Activated T-helper 2 cell treated with anti-CD3 and anti-CD28 coated beads, Interferon-gamma antibody, Interleukin-2, Interleukin-4, amounts not matched to agents 10 μg/mL and 5 μg/mL and 100 μg/mL, durations not matched to agents 14 hours and 24 hours and 36 hours (primary cell): ENCODE results near the gene WNT11. TPM values are rescaled to one million over a fixed set of nuclear protein-coding genes. Genes with fewer than 3 reads are reported as not detected.

Experiments
- DNase-seq: peaks from one replicate; pipeline ENCODE4 v3.0.0; 2021; ENCODE audit warnings: low spot score
- H3K27ac Mint-ChIP-seq: one replicate; pipeline ENCODE4 v1.8.0; 2021; ENCODE audit warnings: mixed read lengths
- H3K27me3 Mint-ChIP-seq: one replicate; pipeline ENCODE4 v1.8.0; 2021; ENCODE audit warnings: low read depth, mixed read lengths
- H3K36me3 Mint-ChIP-seq: one replicate; pipeline ENCODE4 v1.8.0; 2021; ENCODE audit warnings: low read depth, mixed read lengths
- H3K4me1 Mint-ChIP-seq: one replicate; pipeline ENCODE4 v1.8.0; 2021; ENCODE audit warnings: low read depth, mixed read lengths
- H3K4me3 Mint-ChIP-seq: one replicate; pipeline ENCODE4 v1.8.0; 2021; ENCODE audit warnings: low read depth, mild to moderate bottlenecking, moderate library complexity, mixed read lengths
- H3K9me3 Mint-ChIP-seq: one replicate; pipeline ENCODE4 v1.8.0; 2021; ENCODE audit warnings: mixed read lengths
- intact Hi-C: fragments of 100-400 bp; cut with micrococcal nuclease; formaldehyde crosslinking; loops from one replicate; pipeline ENCODE4 v1.15.1; 2023
- total RNA-seq: library from RNA; stranded (reverse); gene quantifications from 2 replicates; pipeline ENCODE4 v1.2.3, GENCODE V29; 2022

The WNT11 gene
- total RNA-seq, 1 donor from 2014 or later = 0.91 TPM

GRCh38 chr11:76167590-76167989 lies 38.7 kb downstream of the WNT11 start:
- Mint-ChIP-seq H3K36me3 (no peaks in the 10 kb centered on the region), H3K27ac (no peak overlapping the region), H3K9me3 (no peaks in the 10 kb centered on the region), H3K4me3 (no peak overlapping the region), H3K27me3 (peaks cover 2% of the 10 kb centered on the region), H3K4me1 (no peaks in the 10 kb centered on the region)
- intact Hi-C loops = no loop called here
- no peak for DNase-seq

DNA sequence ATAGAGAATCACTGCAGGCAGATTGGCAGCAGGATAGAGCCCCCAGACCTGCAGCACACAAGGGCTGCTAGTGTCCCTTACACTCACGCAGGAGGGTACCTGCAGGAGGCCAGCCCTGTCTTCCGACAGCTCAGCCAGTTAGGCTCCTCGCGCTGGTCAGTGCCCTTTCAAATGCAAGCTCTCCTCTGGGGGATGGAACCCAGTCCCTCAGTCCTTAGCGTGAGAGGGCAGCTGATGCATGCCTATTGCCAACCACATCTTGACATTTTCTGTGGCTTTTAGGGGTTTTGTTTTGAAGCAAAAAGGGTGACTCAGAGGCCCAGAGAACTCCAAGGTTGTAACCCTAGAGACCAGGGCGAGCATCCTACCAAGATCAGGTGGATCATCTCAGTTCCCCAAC lies 40.0 kb downstream of the WNT11 start:
- Mint-ChIP-seq H3K9me3 (no peaks in the 10 kb centered on the region), H3K36me3 (no peaks in the 10 kb centered on the region), H3K4me3 (no peak overlapping the region), H3K4me1 (no peaks in the 10 kb centered on the region), H3K27me3 (peaks cover 2% of the 10 kb centered on the region), H3K27ac (no peak overlapping the region)
- intact Hi-C loops = no loop called here
- no peak for DNase-seq

DNA sequence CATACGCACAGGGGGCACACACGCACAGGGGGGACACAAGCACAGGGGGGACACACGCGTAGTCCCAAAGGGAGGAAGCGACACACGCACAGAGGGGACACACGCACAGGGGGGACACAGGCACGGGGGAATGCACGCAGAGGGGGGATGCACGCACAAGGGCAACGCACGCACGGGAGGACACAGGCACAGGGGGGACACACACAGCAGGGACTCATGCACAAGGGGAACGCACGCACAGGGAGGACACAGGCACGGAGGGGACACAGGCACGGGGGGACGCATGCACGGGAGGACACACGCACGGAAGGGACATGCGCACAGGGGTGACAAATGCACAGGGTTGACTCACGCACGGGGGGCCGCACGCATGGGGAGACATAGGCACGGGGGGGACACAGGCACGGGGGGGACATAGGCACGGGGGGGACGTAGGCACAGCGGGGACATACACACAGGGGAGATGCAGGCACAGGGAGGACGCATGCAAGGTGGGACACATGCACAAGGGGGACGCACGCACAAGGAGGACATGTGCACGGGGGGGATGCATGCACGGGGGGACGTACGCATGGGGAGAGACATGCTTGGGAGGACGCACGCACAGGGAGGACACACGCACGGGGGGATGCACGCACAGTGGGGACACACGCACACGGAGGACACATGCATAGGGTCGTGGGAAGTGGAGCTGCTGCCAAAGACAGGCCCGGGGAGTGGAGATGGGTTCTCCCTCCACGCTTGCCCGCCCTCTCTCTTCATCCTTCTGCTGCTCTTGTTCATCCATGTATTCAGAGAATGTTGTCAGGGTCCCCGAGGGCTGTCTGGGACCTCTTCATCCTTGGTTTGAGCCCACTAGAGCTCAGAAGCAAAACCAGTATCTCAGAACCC lies 41.2 kb downstream of the WNT11 start:
- Mint-ChIP-seq H3K9me3 (no peaks in the 10 kb centered on the region), H3K4me3 (no peak overlapping the region), H3K27ac (no peak overlapping the region), H3K4me1 (no peaks in the 10 kb centered on the region), H3K36me3 (no peaks in the 10 kb centered on the region), H3K27me3 (peaks cover 2% of the 10 kb centered on the region)
- intact Hi-C loops = no loop called here
- no peak for DNase-seq

GRCh38 chr11:76164081-76164480 lies 42.2 kb downstream of the WNT11 start:
- Mint-ChIP-seq H3K27me3 (peaks cover 2% of the 10 kb centered on the region), H3K36me3 (no peaks in the 10 kb centered on the region), H3K4me3 (no peak overlapping the region), H3K4me1 (no peaks in the 10 kb centered on the region), H3K27ac (no peak overlapping the region), H3K9me3 (no peaks in the 10 kb centered on the region)
- no peak for DNase-seq
- intact Hi-C loops = no loop called here

DNA sequence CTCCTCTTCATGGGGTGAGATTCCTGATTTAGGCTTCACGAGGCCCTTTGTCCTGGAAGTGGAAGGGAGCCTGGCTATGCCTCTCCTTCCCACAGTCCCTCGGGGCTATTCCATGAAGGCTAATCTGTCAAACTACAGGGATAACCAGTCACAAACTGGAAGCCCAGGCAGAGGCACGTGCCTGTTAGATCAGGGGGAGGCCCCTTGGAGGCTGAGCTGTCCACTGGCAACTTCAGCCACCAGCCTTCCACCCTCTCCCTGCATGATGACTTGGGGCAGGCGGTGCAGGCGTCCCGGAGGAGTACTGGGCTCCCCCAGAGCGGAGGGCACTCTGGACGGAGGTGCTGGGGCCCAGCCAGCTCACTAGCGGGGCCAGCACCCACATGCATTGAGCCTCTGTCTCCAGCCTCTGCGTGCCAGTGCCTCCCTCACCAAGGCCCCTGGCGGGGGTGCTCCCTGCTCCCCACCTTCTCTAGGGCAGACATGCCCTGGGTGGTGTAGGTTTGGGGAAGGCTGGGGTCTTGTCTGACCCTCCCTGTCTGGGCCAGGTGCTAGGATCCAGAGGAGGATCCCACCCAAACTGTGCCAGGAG lies 42.9 kb downstream of the WNT11 start:
- Mint-ChIP-seq H3K4me1 (no peaks in the 10 kb centered on the region), H3K4me3 (no peak overlapping the region), H3K36me3 (no peaks in the 10 kb centered on the region), H3K27me3 (peaks cover 2% of the 10 kb centered on the region), H3K9me3 (no peaks in the 10 kb centered on the region), H3K27ac (no peak overlapping the region)
- intact Hi-C loops = no loop called here
- no peak for DNase-seq

DNA sequence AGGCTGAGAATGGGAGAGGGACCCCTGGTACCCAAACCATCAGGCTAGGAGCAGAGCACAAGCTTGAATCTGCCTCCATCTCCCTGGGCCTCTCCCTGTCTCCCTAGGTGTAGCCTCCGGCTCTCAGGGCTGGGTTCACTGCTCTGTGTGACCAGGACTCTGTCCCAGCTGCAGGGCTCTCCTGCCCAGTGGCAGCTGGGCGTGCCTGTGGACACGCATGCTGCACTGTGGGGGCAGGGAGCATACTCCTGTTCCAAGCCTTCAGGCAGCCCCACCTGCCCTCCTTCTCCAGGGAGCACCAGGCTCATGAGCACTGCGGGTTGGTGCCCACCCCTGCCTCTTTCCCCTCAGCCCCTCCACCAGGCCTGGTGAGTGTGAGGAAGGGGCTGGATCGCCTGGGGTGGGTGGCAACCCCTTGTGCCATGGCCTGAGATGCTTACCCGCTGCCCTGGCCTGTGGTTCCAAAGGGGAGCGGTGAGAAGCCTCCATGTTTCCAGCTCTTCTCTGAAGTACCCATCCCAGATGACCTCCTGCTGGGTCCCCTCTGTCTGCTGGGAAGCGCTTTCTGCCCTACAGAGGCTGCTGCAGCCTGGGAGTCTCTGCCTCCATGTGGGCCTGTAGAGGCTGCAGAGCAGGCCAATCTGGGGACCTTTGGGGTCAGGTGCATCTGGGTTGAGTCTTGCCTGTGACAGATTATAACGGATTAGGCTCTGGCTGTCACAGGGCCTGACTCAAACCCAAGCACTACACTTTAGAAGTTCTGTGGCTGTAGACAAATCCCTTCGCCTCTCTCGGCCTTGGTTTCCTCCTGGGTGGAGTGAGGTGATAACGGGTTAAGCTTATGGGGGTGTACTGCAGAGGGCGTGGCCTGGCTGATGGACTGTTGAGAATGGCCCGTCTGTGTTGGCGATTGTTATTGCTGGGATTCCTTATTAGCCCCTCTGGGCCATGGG lies 43.7 kb downstream of the WNT11 start:
- no peak overlapping the region for H3K4me3 Mint-ChIP-seq
- H3K4me1 Mint-ChIP-seq = no peaks in the 10 kb centered on the region
- no peak overlapping the region for H3K27ac Mint-ChIP-seq
- intact Hi-C loops = no loop called here
- no peaks in the 10 kb centered on the region for H3K36me3 Mint-ChIP-seq
- H3K27me3 Mint-ChIP-seq = no peaks in the 10 kb centered on the region
- H3K9me3 Mint-ChIP-seq = no peaks in the 10 kb centered on the region
- DNase-seq = no peak

DNA sequence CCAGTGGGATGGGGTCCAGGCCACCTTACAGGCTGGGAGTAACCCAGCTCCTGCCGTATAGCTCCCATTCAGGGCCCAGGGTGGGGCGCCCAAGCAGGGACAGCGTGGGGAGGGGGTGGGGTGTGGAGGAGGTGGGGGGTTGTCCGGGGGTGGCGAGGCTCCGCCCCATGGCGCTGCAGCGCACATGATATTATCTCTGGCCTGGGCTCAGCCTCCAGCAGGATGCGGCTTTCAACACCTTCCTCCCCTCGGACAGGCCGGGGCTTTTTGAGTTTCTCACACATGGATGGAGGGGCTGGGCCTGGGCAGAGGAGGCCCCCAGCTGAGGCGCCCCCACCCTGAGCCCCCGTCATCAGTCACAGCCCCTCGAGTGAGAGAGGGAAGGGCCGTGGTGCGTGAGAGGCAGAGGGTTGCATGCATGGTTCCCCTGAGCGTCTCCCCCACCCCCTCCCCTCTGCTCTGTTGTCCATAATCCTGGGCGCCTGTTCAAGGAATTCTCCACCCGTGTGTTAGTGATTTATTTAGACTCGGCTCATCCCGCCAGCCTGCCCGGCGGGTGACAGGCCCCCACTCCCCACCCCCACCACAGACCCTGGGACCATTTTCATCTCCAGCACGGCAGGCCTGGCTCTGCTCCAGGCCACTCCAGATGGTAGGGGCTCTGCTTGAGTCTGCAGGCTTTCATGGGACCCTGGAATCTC lies 44.9 kb downstream of the WNT11 start:
- intact Hi-C loops = no loop called here
- peaks cover 2% of the 10 kb centered on the region for H3K27me3 Mint-ChIP-seq
- no peak overlapping the region for H3K4me3 Mint-ChIP-seq
- no peaks in the 10 kb centered on the region for H3K4me1 Mint-ChIP-seq
- H3K36me3 Mint-ChIP-seq = no peaks in the 10 kb centered on the region
- H3K9me3 Mint-ChIP-seq = no peaks in the 10 kb centered on the region
- DNase-seq = no peak
- no peak overlapping the region for H3K27ac Mint-ChIP-seq

DNA sequence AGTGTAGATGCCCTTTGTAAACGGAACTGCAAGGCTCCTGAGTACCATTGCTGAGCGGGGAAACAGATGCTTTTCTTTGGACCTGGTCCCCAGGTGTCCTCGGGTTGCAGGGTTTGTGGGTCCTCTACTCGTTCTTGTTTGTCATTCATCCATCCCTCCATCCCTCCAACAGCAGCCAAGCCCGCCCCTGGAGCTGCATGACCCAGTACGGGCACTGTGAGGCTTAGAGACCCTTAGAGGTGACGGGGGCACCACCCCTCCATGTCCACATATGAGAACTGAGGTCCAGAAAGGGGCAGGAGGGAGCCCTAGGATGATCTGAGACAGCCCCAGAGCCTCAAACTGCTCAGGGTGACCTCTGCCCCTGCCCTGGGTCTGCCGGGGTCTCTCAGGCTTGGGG lies 45.4 kb downstream of the WNT11 start:
- Mint-ChIP-seq H3K36me3 (no peaks in the 10 kb centered on the region), H3K9me3 (no peaks in the 10 kb centered on the region), H3K27ac (no peak overlapping the region), H3K27me3 (peaks cover 4% of the 10 kb centered on the region), H3K4me1 (no peaks in the 10 kb centered on the region), H3K4me3 (no peak overlapping the region)
- intact Hi-C loops = no loop called here
- DNase-seq = no peak

GRCh38 chr11:76159983-76160661 lies 46.2 kb downstream of the WNT11 start:
- H3K27ac Mint-ChIP-seq = no peak overlapping the region
- no peak overlapping the region for H3K4me3 Mint-ChIP-seq
- peaks cover 5% of the 10 kb centered on the region for H3K27me3 Mint-ChIP-seq
- DNase-seq = no peak
- no peaks in the 10 kb centered on the region for H3K4me1 Mint-ChIP-seq
- no peaks in the 10 kb centered on the region for H3K9me3 Mint-ChIP-seq
- intact Hi-C loops = no loop called here
- no peaks in the 10 kb centered on the region for H3K36me3 Mint-ChIP-seq

- DNase-seq = no peak
- peaks cover 5% of the 10 kb centered on the region for H3K27me3 Mint-ChIP-seq
- H3K36me3 Mint-ChIP-seq = no peaks in the 10 kb centered on the region
- intact Hi-C loops = no loop called here
- no peak overlapping the region for H3K4me3 Mint-ChIP-seq
- no peaks in the 10 kb centered on the region for H3K9me3 Mint-ChIP-seq
- H3K4me1 Mint-ChIP-seq = no peaks in the 10 kb centered on the region
- no peak overlapping the region for H3K27ac Mint-ChIP-seq
Measured at GRCh38 chr11:76159303-76159937, 46.9 kb downstream of the WNT11 start.

DNA sequence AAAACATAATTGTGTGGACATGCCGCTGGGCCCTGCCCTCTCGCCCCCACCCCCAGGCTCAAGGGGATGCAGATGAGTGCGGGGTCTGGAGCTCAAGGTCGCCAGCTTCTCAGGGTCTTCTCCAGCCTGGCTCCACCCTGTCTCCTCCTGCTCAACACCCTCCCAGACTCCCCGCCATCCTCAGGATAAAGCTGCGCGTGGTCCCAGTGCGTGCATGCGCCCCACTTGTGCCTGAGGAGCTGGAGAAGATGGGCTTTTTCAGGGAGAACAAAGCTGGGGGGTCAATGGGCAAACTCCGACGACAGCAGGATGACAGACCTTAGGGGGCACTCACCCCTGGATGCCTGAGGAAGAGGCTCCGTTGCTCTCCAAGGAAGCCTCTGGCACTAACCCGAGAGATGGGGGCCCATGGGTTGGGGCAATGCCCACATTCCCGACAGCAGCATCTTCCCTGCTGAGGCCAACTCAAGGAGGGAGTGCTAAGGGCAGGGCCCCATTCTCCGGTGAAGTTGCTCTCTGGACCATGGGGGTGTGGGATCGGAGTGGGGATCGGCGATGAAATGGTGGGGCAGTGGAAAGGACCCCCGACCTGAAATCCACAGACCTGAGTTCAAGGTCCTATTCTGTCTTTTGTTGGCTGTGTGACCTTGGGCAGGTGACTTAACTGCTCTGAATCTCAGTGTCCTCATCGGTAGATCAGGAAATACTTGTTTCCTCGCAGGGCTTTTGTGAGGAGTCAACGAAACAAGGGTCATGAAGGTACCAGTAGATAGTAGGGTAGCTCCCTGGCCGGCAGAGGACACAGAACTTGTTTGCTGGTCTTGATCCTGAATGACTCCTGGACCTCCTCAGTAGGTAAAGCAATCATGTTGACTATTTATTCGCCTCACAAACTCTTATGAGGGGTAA lies 47.7 kb downstream of the WNT11 start:
- no peak overlapping the region for H3K27ac Mint-ChIP-seq
- no peak overlapping the region for H3K4me3 Mint-ChIP-seq
- no peaks in the 10 kb centered on the region for H3K4me1 Mint-ChIP-seq
- no peaks in the 10 kb centered on the region for H3K9me3 Mint-ChIP-seq
- no peaks in the 10 kb centered on the region for H3K36me3 Mint-ChIP-seq
- intact Hi-C loops = no loop called here
- DNase-seq = no peak
- peaks cover 8% of the 10 kb centered on the region for H3K27me3 Mint-ChIP-seq
